Activated naive CD8-positive, alpha-beta T cell treated with anti-CD3 and anti-CD28 coated beads, Interleukin-2, amount 50 U/mL, for 24 hours (primary cell): ENCODE data around the gene PXK.
"Not testable (repeated sequence)": the region's sequence is repeated elsewhere in the genome, so short reads cannot be mapped to it uniquely, and the experiment has no call there.

Experiments used
- ATAC-seq: fragments of 150-1000 bp; cut with Tn5 transposase; one replicate; pipeline ENCODE4 v1.10.0; 2021
- DNase-seq: peaks from one replicate; pipeline ENCODE4 v3.0.0; 2021
- H3K27ac Mint-ChIP-seq: one replicate; pipeline ENCODE4 v1.8.0; 2021; ENCODE audit warnings: mild to moderate bottlenecking, mixed read lengths
- H3K27me3 Mint-ChIP-seq: one replicate; pipeline ENCODE4 v1.8.0; 2021; ENCODE audit warnings: mixed read lengths
- H3K36me3 Mint-ChIP-seq: one replicate; pipeline ENCODE4 v1.8.0; 2021; ENCODE audit warnings: low read depth, mixed read lengths
- H3K4me1 Mint-ChIP-seq: one replicate; pipeline ENCODE4 v1.8.0; 2021; ENCODE audit warnings: mixed read lengths
- H3K4me3 Mint-ChIP-seq: one replicate; pipeline ENCODE4 v1.8.0; 2021; ENCODE audit warnings: mild to moderate bottlenecking, moderate library complexity, mixed read lengths
- H3K9me3 Mint-ChIP-seq: one replicate; pipeline ENCODE4 v1.8.0; 2021; ENCODE audit warnings: mixed read lengths

The PXK gene

GRCh38 chr3:58421004-58421403 is 88.3 kb downstream of the PXK start:
- H3K4me1 Mint-ChIP-seq = peaks cover 2% of the 10 kb centered on the region
- DNase-seq (no peak), ATAC-seq (peak; percentile 24)
- peaks cover 17% of the 10 kb centered on the region for H3K36me3 Mint-ChIP-seq
- no peaks in the 10 kb centered on the region for H3K27me3 Mint-ChIP-seq
- no peak overlapping the region for H3K4me3 Mint-ChIP-seq
- no peaks in the 10 kb centered on the region for H3K9me3 Mint-ChIP-seq
- H3K27ac Mint-ChIP-seq = no peak overlapping the region

- Mint-ChIP-seq H3K27me3 (no peaks in the 10 kb centered on the region), H3K27ac (peak overlapping the region; percentile 8), H3K4me3 (no peak overlapping the region), H3K9me3 (no peaks in the 10 kb centered on the region), H3K36me3 (peaks cover 23% of the 10 kb centered on the region), H3K4me1 (peaks cover 2% of the 10 kb centered on the region)
- DNase-seq = no peak
- ATAC-seq = no peak
Observed at GRCh38 chr3:58422756-58423325, 90.1 kb downstream of the PXK start.

- Mint-ChIP-seq H3K36me3 (peaks cover 37% of the 10 kb centered on the region), H3K4me1 (peaks cover 2% of the 10 kb centered on the region), H3K27ac (no peak overlapping the region)
Observed at GRCh38 chr3:58424613-58425012, 91.9 kb downstream of the PXK start.

DNA sequence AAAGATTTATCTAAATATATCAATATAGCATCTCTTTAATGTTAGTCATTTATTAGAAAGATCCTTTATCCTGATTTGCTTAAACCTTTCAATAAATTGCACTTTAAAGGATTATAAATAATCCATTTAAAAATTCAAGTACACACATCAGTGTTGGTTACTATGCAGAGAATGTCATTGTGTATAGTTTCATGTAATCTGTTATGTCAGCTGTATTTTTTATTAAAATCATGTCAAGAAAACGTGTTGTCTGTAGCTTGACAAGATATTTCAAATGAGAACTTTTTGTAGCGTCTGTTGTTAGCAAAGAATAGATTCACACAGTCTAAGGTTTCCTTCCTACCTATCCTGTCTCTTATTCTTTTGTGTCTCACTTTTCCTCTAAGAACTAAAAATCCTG is 93.1 kb downstream of the PXK start:
- Mint-ChIP-seq H3K27ac (no peak overlapping the region), H3K27me3 (no peaks in the 10 kb centered on the region), H3K36me3 (peaks cover 38% of the 10 kb centered on the region), H3K4me1 (peaks cover 3% of the 10 kb centered on the region), H3K9me3 (no peaks in the 10 kb centered on the region), H3K4me3 (no peak overlapping the region)
- no peak for DNase-seq
- ATAC-seq = no peak

More at GRCh38 chr3:58424613-58425012, 91.9 kb downstream of the PXK start:
- H3K9me3 Mint-ChIP-seq = no peaks in the 10 kb centered on the region
- H3K27me3 Mint-ChIP-seq = no peaks in the 10 kb centered on the region
- H3K4me3 Mint-ChIP-seq = no peak overlapping the region
- ATAC-seq (no peak), DNase-seq (no peak)

GRCh38 chr3:58427661-58428361 is 95.1 kb downstream of the PXK start:
- Mint-ChIP-seq H3K4me1 (peaks cover 13% of the 10 kb centered on the region), H3K36me3 (peaks cover 39% of the 10 kb centered on the region), H3K9me3 (no peaks in the 10 kb centered on the region), H3K4me3 (no peak overlapping the region), H3K27me3 (no peaks in the 10 kb centered on the region), H3K27ac (no peak overlapping the region)
- DNase-seq (no peak), ATAC-seq (no peak)

DNA sequence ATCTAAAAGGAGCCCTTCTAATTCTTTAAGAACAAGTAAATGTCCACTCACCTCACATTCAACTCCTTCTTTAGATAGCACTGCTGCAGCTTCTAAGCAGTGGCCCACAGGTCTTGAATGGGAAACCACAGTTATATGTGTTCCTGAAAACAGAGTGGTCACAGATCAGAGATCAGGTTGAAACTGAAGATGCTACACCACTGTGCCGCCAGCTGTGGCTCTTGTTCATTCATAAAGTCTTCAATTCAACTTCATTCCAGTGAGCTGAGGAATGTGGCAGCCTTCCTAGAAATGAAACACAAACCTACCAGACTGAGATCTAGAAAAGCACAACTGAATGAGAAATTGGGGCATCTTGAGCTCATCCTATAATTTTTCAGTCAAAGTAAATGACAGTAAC is 97.0 kb downstream of the PXK start:
- DNase-seq (no peak), ATAC-seq (no peak)
- peaks cover 37% of the 10 kb centered on the region for H3K36me3 Mint-ChIP-seq
- H3K4me1 Mint-ChIP-seq = peaks cover 27% of the 10 kb centered on the region
- no peaks in the 10 kb centered on the region for H3K27me3 Mint-ChIP-seq
- no peak overlapping the region for H3K27ac Mint-ChIP-seq
- H3K9me3 Mint-ChIP-seq = no peaks in the 10 kb centered on the region
- H3K4me3 Mint-ChIP-seq = no peak overlapping the region

DNA sequence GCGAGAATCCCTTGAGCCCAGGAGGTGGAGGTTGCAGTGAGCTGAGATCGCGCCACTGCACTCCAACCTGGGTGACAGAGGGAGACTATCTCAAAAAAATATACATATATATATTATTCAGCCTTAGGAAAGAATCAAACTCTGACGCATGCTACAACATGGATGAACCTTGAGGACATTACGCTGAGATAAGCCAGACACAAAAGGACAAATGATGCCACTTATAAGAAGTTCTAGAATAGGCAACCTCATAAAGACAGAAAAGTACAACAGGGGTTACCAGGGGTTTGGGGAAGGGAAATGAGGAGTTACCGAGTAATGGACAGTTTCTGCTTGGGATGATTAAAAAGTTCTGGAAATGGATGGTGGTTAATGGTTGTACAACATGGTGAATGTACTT is 100.2 kb downstream of the PXK start:
- Mint-ChIP-seq H3K27me3 (no peaks in the 10 kb centered on the region), H3K36me3 (peaks cover 28% of the 10 kb centered on the region), H3K27ac (peak overlapping the region; percentile 92), H3K4me3 (peak overlapping the region; percentile 90), H3K4me1 (peaks cover 27% of the 10 kb centered on the region), H3K9me3 (no peaks in the 10 kb centered on the region)
- no peak for ATAC-seq
- DNase-seq = no peak

DNA sequence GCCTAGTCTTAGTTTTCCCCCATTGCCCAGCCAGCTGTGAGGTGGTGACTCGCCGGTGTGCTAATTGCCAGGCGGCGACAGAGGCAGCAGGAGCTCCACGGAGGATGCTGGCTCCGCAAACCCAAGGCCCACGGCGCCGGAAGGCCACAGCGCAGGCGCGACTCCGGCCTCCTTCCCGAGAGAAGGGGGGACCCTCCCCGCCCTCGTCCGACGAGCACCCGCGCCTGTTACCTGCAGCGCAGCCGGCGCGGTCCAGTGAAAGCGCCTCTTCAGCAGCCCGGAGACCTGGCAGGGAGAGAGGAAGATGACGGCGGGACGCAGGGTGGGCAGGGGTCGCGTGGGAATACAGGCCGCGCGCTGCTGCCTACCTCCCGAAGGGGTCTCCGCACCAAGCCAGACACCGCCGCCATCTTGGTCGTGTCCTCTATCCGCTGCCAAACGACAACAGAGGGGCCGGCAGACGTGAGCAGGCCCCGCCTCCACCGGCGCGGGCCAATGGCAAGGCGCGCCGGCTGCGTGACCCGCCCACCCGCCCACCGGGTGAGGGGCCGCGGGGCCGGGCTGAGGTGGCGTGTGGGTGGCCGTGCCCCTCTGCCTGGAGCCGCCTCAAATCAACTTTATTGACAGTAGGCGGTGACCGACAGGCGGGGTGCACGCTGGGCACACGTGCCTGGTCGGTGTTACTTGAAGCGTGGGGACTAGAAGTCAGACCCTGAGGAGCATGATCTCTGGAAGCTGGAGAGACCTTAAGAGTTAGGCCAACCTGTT is 100.9 kb downstream of the PXK start, which contains the start of gene PDHB:
Gene PDHB (minus strand): TSS at position 433 of the 768 bp plus-strand sequence. CDS start 23 bp downstream, at position 410.
- peak; percentile 95 for ATAC-seq
- H3K27me3 Mint-ChIP-seq = no peaks in the 10 kb centered on the region
- H3K4me3 Mint-ChIP-seq = peak within 1 kb of the TSS; percentile 90
- H3K4me1 Mint-ChIP-seq = peaks cover 27% of the 10 kb centered on the region
- H3K9me3 Mint-ChIP-seq = no peaks in the 10 kb centered on the region
- peaks cover 21% of the 10 kb centered on the region for H3K36me3 Mint-ChIP-seq
- DNase-seq = peak; percentile 89
- peak within 1 kb of the TSS; percentile 92 for H3K27ac Mint-ChIP-seq

- DNase-seq (no peak), ATAC-seq (no peak)
- peak overlapping the region; percentile 92 for H3K27ac Mint-ChIP-seq
- no peaks in the 10 kb centered on the region for H3K27me3 Mint-ChIP-seq
- peaks cover 17% of the 10 kb centered on the region for H3K36me3 Mint-ChIP-seq
- peak overlapping the region; percentile 90 for H3K4me3 Mint-ChIP-seq
- peaks cover 27% of the 10 kb centered on the region for H3K4me1 Mint-ChIP-seq
- H3K9me3 Mint-ChIP-seq = no peaks in the 10 kb centered on the region
Observed at GRCh38 chr3:58434168-58434504, 101.4 kb downstream of the PXK start.

GRCh38 chr3:58434511-58434910 is 101.8 kb downstream of the PXK start:
- H3K36me3 Mint-ChIP-seq = peaks cover 14% of the 10 kb centered on the region
- H3K27ac Mint-ChIP-seq = no peak overlapping the region
- peak overlapping the region; percentile 90 for H3K4me3 Mint-ChIP-seq
- H3K9me3 Mint-ChIP-seq = no peaks in the 10 kb centered on the region
- peaks cover 27% of the 10 kb centered on the region for H3K4me1 Mint-ChIP-seq
- DNase-seq (no peak), ATAC-seq (no peak)
- no peaks in the 10 kb centered on the region for H3K27me3 Mint-ChIP-seq

- no peak overlapping the region for H3K27ac Mint-ChIP-seq
- H3K36me3 Mint-ChIP-seq = peaks cover 10% of the 10 kb centered on the region
- H3K4me1 Mint-ChIP-seq = peaks cover 26% of the 10 kb centered on the region
- no peak overlapping the region for H3K4me3 Mint-ChIP-seq
- no peaks in the 10 kb centered on the region for H3K9me3 Mint-ChIP-seq
- no peaks in the 10 kb centered on the region for H3K27me3 Mint-ChIP-seq
- DNase-seq (no peak), ATAC-seq (no peak)
Observed at GRCh38 chr3:58434990-58435389, 102.3 kb downstream of the PXK start.

- not testable (repeated sequence) for H3K9me3 Mint-ChIP-seq, H3K27ac Mint-ChIP-seq, H3K27me3 Mint-ChIP-seq, ATAC-seq, DNase-seq, H3K4me3 Mint-ChIP-seq, H3K36me3 Mint-ChIP-seq
- H3K4me1 Mint-ChIP-seq = peaks cover 18% of the 10 kb centered on the region
Observed at GRCh38 chr3:58437276-58437675, 104.6 kb downstream of the PXK start.

DNA sequence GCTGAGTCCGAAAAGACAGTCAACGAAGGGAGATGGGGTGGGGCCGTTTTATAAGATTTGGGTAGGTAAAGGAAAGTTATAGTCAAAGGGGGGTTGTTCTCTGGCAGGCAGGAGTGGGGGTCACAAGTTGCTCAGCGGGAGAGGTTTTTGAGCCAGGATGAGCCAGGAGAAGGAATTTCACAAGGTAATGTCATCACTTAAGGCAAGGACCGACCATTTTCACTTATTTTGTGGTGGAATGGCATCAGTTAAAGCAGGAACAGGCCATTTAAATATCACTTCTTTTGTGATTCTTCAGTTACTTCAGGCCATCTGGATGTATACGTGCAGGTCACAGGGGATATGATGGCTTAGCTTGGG is 108.3 kb downstream of the PXK start:
- H3K4me3 Mint-ChIP-seq, H3K27ac Mint-ChIP-seq, ATAC-seq, H3K4me1 Mint-ChIP-seq, H3K9me3 Mint-ChIP-seq, DNase-seq, H3K36me3 Mint-ChIP-seq, H3K27me3 Mint-ChIP-seq: not testable (repeated sequence)

DNA sequence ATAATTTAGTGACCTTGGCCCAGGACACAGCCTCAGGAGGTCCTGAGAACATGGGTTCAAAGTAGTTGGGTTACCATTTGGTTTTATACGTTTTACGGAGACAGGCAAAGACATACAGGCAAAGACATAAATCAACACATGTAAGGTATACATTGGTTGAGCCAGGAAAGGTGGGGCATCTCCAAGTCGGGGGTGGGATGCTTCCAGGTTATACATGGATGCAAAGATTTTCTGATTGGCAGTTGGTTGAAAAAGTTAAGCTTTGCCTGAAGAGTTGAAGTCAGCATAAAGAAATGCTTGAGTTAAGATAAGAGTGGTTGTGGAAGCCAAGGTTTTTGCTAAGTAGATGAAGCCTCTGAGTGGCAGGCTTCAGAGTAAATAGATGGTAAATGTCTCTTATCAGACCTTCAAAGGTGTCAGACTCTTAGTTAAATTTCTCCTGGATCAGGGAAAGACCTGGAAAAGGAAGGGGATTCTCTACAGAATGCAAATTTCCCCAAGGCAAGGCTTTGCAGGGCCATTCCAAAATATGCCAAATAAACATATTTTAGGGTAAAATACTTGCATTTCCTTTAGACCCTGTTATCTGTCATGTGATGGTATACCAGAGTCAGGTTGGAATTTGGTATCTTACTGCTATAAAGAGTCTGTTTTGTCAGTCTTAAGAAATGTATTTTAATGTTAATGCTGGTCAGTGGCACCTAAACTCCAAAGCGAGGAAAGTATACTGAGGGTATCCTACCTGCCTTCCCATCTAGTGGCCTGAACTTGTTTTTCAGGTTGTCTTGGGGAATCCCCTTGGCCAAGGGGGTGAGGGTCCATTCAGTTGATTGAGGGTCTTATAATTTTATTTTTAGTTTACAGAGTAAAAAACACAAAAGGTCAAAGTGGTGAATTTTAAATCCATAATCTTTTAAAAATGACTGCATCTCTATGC is 109.1 kb downstream of the PXK start:
- H3K4me1 Mint-ChIP-seq = no peaks in the 10 kb centered on the region
- no peak overlapping the region for H3K27ac Mint-ChIP-seq
- H3K4me3 Mint-ChIP-seq = no peak overlapping the region
- no peaks in the 10 kb centered on the region for H3K9me3 Mint-ChIP-seq
- DNase-seq (no peak), ATAC-seq (no peak)
- H3K27me3 Mint-ChIP-seq = no peaks in the 10 kb centered on the region
- no peaks in the 10 kb centered on the region for H3K36me3 Mint-ChIP-seq
